GM19099 (cell line): ENCODE measurements around the gene TOP2B.

Source experiments
- POLR2A ChIP-seq: IDR thresholded peaks from 3 replicates; pipeline ENCODE4 v1.6.1; 2011; ENCODE audit warnings: low read depth; ENCODE audit not compliant: insufficient read length; ENCODE audit errors: extremely low read depth

TOP2B gene

DNA sequence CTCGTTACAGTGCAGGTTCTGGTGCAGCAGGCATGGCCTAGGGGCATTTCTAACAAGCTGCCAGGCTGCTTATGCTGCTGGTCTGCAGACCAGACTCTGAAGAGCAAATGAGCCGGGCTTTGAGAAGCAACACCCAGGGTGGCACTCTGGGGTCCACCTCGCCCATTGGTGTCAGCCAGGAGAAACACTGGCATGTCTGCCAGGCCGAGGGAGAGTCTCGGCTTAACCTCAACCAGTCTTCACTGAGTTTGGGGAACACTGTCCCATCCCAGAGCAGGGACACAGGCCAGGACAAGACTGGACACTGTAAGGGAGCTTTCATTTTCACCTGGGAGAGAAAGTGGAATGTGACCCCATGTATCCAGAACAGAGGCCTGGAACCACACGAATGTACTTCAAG, 93.4 kb downstream of the TOP2B start:
- TF ChIP-seq POLR2A = no peak

DNA sequence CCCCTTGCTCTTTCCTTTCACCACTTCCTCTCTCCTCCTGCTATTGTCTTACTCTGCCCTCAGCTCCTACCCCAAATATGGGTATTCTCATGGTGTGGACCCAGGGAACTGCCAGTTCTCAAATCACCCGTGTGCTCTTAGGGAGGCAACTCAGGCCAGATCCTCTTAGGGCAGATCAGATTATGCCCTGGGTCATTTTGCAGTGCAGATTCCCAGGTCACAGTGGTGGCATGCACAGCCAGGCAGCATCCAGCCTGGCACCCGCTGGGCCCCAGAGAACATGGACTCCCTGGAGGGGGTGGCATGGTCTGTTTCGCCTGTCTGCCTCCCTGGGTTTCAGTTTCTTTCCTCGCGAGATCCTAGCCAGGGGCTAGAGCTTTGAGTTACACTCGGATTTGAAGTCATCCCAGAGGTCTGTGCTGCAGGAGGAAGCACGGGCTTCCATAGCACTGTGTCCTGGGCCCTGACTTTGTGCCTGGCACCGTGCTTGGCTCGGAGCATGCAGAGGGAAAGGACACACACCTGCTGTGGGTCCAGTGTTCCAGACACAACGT, 96.1 kb downstream of the TOP2B start:
- TF ChIP-seq POLR2A = no peak

DNA sequence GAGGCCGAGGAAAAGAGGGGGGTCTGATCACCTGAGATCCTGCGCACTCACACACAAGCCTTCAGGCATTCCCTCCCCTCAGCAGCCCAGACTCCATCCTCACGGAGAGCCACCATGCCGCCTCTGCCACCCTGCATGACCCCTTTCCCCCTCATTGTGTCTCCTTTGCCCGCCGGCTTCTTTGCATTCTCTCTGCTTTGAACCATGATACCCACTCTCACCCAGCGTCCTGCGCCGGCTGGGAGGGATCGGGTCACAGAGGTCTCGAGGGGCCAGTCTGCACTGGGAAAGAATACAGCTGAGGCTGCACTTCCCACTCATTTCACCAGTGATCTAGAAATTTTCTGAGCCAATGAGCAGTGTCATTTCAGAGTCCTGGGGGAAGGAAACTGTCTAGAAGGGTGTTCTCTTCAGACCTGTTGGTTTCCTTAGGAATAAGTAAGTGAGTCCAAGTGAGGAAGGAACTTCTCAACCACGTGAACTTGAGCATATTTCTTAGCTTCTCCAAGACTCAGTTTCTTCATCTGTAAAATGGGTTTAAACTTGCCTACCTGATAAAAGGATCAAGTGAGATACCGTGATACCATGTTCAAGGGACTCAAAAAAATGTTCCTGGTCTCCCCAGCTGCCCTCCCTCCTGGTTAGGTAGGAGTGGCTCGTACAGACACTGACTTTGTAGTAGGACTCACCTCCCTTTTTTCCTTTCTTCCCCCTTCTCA, 96.7 kb downstream of the TOP2B start:
- TF ChIP-seq POLR2A = no peak

DNA sequence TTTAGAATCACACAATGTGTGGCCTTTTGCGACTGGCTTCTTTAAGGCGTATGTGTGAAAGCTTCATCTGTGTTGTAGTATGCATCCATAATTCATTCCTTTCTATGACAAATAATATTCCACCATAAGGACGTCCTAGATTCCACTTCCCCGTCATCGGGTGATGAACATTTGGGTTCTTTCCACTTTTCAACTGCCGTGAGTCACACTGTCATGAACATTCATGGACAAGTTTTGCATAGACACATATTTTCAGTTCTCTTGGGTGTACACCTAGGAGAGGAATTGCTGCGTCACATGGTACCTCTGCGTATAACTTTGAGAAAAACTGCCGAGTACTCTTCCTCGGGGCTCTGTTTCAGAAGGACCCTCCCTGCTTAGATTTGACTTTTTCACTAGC, 97.3 kb downstream of the TOP2B start:
- TF ChIP-seq POLR2A = no peak

DNA sequence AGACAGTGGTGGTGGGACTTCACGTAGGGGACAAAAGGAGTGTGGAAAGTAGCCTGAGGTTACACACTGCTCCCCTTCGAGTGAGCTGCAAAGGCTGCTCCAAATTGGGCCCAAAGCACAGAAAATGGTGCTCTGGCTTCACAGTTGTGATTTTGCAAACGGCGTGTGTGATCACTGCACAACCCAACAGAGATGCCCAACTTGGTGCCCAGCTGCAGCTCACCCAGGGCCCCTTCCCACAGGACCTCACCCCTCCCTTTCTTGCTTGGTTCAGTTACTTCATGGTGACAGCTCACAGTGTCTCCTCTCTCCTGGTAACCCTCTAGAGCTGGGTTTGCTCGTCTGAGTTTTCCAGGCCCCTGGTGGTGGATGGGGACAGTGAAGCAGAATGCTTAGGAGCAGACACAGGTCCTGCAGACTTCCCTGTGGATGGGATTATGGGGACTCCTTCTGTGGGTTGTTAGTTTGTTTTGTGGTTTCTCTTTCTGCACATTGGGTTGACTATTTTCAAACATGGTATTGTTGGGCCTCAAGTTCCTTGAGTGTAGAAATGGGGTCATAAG, 98.3 kb downstream of the TOP2B start:
- TF ChIP-seq POLR2A = no peak

DNA sequence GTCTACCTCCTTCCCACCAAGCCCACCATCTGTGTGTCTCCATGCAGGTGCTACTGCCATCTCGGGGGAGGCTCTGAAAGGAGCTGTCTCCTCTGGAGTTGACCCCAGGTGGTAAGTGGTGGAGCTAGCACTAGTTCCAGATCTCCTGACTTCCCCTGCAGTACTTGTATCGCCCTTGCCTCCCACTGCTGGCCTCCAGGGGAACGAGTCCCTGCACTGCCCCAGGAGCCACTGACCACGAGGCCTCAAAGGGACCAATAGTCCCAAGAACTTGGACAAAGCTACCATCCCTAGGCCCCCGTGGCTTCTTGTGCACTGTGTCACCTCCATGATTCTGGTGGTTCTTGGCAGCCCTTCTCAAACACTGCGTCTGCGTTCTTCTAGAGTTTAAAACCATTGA, 98.9 kb downstream of the TOP2B start:
- TF ChIP-seq POLR2A = no peak

DNA sequence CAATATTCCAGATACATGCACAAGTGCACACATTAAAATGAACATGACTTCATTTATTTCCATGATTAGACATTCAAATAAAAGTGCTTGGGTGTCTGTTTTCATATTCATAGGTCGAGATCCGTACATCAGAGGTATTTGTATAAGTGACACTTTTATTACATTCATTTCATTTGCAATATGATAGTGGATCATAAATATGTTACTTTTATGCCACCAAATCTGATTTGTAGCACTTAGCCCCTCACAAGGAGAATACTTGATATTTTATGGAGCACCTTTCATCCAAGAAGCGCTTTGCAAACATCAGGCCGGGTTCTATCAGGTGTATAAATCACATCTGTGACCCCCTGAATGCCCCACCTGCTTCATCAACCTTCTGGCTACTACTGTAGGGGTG, 100.6 kb downstream of the TOP2B start:
- TF ChIP-seq POLR2A = no peak

DNA sequence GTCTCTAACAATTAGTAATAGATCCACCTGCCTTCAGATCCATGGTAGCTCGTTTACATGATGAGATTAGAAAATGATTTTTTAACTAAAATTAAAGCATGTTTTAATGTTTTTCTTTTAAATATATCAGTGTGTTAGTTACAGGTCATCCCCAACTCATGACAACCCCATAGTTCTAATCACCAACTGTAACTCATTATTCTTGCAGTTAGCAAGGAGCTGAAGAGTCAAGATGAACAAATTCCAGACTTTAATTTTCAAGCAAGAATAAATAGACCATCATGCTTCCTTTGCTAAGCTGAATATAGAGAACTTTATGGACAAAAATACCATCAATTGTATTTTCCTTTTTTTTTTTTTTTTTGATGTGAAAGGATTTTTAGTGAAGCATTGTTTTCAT, 101.1 kb downstream of the TOP2B start:
- no peak for TF ChIP-seq POLR2A

DNA sequence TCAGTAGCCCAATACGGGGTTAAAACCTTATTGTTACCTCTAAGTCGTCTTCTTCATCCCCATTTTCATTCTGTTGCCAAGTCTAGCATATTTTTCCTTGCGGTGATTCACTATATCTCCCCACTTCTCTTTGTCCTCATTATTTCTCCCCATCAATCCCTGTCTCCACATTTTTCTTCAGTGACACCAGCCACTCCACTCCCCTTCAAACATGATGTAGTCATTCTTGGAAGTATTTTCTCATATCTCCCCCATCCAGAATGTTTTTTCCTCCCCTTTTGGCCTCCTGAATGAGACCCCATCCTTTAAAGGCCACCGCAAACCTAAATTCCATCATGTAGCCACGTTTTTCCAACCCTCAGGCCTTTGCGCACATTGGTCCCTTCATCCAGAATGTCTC, 105.9 kb downstream of the TOP2B start:
- TF ChIP-seq POLR2A = no peak

DNA sequence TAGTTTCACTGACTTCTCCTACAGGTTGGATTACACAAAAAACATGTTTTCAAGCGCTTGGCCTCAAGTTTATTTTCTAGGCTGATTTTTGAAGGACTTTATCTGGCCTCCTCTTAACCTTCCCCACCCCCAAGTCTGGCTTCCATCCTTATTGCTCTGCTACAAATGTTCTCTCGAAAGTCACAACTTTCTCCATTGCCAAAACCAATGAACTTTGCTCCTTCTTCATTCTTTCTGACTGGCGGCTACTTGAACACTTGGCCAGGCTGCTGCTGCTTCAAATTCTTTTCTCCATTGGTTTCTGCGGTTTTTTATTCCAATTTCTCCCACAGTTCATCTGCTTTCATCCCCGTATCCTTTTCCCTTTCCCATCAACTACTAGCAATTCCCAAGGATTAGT, 106.6 kb downstream of the TOP2B start:
- TF ChIP-seq POLR2A = no peak

DNA sequence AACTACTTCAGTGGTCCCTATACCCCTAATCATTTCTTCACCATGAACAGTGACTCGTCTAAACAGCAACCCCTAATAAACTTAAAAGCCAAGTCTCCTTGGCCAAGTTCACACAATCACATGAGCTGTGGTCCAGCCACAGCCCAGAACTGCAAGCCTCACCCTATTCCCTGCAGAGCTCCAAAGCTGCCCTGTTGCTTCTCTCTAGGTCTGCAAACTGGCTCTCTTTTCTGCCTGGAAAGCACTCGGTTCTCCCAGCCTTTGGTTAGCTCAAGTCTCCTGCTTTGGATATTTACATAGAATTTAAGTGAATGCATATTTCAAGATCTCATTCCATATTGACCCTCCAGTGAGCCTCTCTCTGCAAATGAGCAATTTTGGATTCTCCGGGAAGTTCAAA, 107.0 kb downstream of the TOP2B start:
- TF ChIP-seq POLR2A = no peak

DNA sequence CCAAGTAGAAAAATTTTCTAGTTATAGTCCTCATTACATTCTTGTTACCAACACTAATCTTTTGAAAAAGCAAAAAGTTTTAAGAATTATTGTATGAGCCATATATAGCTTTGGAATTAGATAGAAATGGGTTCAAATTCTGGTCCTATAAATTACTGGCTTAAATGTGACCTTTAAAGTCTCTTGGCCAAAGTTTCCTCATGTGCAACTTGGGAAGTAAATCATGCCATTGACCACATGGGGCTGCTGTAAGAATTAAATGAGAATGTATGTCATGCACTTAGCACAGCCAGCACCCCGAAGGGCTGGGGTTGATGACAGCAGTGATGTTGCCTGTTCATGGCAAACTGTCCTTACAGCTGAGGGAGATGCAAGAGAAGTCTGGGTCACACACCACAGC, 108.3 kb downstream of the TOP2B start:
- no peak for TF ChIP-seq POLR2A

DNA sequence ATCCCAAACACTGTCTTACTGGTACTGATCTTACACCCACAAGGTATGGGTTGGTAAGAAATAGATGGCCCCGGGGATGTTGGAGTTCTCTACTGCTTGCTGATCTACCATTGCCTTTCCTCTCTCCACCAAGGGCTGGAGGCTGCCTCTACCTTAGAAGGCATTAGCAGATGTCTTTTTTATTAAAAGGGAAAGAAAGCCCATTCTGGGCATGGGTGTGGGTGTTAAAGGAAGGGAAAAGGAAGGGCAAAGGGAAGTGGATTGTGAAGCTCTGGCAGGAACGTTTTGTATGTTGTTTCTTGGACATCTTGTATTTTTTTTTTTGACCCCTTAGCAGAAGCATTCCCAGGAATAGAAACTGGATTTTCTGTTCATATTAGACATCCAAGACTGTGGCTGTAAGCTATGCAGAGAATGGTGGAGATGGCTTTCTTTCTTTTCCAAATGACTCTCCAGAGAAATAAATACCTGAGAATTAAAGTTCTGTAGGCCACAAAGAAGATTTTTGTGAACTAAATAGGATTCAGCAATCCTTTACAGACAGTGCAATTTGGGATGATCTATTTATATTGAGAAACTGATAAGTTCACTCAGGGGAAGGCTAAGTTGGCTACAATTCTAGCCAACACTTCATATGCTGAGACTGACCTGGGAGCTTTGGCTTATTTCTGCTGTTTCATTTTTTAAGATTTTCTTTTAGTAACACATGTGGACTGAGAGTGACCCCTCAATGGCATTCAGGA, 108.8 kb downstream of the TOP2B start:
- no peak for TF ChIP-seq POLR2A

DNA sequence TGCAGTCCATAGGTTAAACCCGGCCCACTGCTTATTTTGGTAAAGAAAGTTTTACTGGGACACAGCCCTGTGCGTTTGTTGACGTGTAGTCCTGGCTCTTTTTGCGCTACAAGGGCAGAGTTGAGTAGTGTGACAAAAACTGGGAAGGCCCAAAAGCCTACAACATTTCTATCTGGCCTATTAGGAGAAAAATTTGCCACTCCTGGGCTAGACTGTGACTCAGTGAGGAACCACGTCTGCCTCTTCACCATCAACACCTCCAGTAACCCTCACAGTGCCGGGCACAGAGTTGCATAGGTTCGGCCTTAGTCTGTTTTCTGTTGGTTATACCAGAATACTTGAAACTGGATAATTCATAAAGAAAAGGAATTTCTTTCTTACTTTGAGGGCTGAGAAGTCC, 110.3 kb downstream of the TOP2B start:
- no peak for TF ChIP-seq POLR2A

DNA sequence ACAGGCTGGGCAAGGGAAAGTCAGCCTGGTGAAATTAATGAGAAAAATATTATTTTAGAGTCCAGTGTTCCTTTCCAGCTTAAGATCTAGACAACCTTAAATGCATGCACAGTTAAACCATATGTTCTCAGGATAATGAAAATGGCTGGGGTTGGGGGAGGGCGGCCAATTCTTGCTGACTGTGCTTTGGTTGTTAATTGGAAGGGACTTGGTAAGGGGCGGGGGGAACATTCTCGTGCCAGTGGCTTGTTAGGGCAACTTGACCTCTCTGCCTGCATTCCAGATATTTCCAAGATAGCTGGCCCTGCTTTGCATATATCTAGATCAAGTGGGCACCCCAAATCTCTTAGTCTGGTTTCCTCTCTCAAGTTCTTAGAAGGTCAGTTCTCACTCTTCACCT, 112.5 kb downstream of the TOP2B start:
- no peak for TF ChIP-seq POLR2A

DNA sequence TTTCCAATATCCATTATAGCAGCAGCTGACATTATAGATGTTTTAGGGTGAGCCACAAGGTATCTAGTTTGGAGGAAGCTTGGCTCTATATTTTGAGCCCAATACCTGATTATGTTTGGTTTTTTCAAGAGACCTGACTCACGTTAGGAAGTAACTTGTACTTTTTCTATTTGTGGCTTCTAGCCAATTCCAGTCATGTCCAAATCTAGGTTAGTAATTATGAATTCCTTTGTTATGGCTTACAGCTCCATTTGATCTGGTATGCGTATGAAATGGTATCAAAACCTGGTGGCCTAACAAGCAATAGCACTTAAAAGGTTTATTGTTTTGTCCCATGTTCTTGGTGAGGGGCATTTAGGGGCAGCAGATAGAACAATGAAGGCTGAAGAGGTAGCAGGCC, 115.9 kb downstream of the TOP2B start:
- TF ChIP-seq POLR2A = no peak
